Smooth muscle cell (in vitro differentiated cells): ENCODE results near the gene COL3A1. TPM values are rescaled to one million over a fixed set of nuclear protein-coding genes. Genes with fewer than 3 reads are reported as not detected.

ENCODE experiments used
- DNase-seq: peaks from one replicate; lab custom pipeline; 2025; ENCODE audit not compliant: unreplicated experiment; lab: John Stamatoyannopoulos, UW
- H2AFZ ChIP-seq: fragments of 200-600 bp; sonication (generic); 2 replicates; pipeline ENCODE4 v1.6.0; 2016; ENCODE audit warnings: antibody characterized with exemption, low read depth, mild to moderate bottlenecking
- H3F3A ChIP-seq: fragments of 200-600 bp; sonication (generic); 2 replicates; pipeline ENCODE4 v1.6.0; 2017; ENCODE audit warnings: antibody characterized with exemption, low read depth
- H3K27ac ChIP-seq: fragments of 200-600 bp; sonication (generic); 2 replicates; pipeline ENCODE4 v1.5.1; 2016; ENCODE audit warnings: low read depth, mild to moderate bottlenecking
- H3K27me3 ChIP-seq: fragments of 200-600 bp; sonication (generic); 2 replicates; pipeline ENCODE4 v1.6.1; 2016; ENCODE audit warnings: low read depth, mild to moderate bottlenecking
- H3K36me3 ChIP-seq: fragments of 200-600 bp; sonication (generic); 2 replicates; pipeline ENCODE4 v1.5.1; 2016; ENCODE audit warnings: low read depth
- H3K4me1 ChIP-seq: fragments of 200-600 bp; sonication (generic); 2 replicates; pipeline ENCODE4 v1.5.1; 2016; ENCODE audit warnings: low read depth
- H3K4me2 ChIP-seq: fragments of 200-600 bp; sonication (generic); 2 replicates; pipeline ENCODE4 v1.6.0; 2016; ENCODE audit warnings: mild to moderate bottlenecking
- H3K4me3 ChIP-seq: fragments of 200-600 bp; sonication (generic); 2 replicates; pipeline ENCODE4 v1.5.1; 2016; ENCODE audit warnings: mild to moderate bottlenecking
- H3K79me2 ChIP-seq: fragments of 200-600 bp; sonication (generic); 2 replicates; pipeline ENCODE4 v1.6.0; 2016; ENCODE audit warnings: low read depth, mild to moderate bottlenecking
- H3K9ac ChIP-seq: fragments of 200-600 bp; sonication (generic); 2 replicates; pipeline ENCODE4 v1.6.0; 2016; ENCODE audit warnings: low read depth
- H3K9me3 ChIP-seq: fragments of 200-600 bp; sonication (generic); replicated peaks from 2 replicates; pipeline ENCODE4 v1.5.1; 2016; ENCODE audit warnings: low read depth
- H4K20me1 ChIP-seq: fragments of 200-600 bp; sonication (generic); 2 replicates; pipeline ENCODE4 v1.6.0; 2016; ENCODE audit warnings: low read depth
- WGBS: methylation state at CpG from one replicate; pipeline ENCODE4 v1.1.7; 2016; ENCODE audit warnings: low lambda C conversion rate; 5-methylcytosine and 5-hydroxymethylcytosine counted together
- polyA plus RNA-seq: library from polyadenylated mRNA; unstranded; fragments of >200 nt; fragmentation: Nextera tagmentation; extraction: Ambion mirVana; gene quantifications from 2 replicates; pipeline ENCODE4 v1.2.1, GENCODE V29; 2016
- total RNA-seq: library from RNA; depleted of rRNA; stranded (reverse); fragments of >200 nt; gene quantifications from 2 replicates; pipeline ENCODE4 v1.2.3, GENCODE V29; 2014
- TF ChIP-seq, protein P1 (sequence below): fragments of 200-600 bp; sonication (generic); IDR thresholded peaks from 2 replicates; pipeline ENCODE4 v1.5.1; 2017; ENCODE audit warnings: borderline replicate concordance, mild to moderate bottlenecking, antibody characterized with exemption; ENCODE audit not compliant: insufficient read depth, poor library complexity, severe bottlenecking

The COL3A1 gene
- total and polyA plus RNA-seq, 2 experiments from 2014 or later = 10,359 to 11,807 TPM

DNA sequence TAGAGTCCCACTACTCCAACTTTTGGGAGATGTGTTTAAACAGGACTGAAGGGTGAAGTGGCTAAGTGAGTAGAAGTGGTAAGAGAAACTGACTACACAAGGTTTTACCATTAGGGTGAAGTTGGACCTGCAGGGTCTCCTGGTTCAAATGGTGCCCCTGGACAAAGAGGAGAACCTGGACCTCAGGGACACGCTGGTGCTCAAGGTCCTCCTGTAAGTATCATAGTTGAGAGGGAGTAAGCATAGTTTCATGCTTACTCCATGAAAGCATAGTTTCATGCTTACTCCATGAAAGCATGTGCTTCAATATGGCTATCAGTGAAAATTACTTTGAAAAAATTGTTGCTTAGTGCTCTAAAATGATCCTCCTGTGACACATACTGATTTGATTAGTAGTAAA is 19.1 kb downstream of the COL3A1 start:
- whole genome bisulfite sequencing = 73% methylated on average over 1 of the region's 1 CpG
- Histone ChIP-seq H3K9me3 (no peaks in the 10 kb centered on the region), H2AFZ (no peak overlapping the region), H3F3A (peaks cover 93% of the 10 kb centered on the region), H3K4me1 (peaks cover 19% of the 10 kb centered on the region), H3K4me2 (peak overlapping the region; percentile 92), H3K27me3 (no peaks in the 10 kb centered on the region), H3K27ac (peak overlapping the region; percentile 98), H3K4me3 (no peak overlapping the region), H3K36me3 (peaks cover 76% of the 10 kb centered on the region), H3K79me2 (peaks cover 89% of the 10 kb centered on the region), H4K20me1 (peaks cover 74% of the 10 kb centered on the region), H3K9ac (no peak overlapping the region)
- TF ChIP-seq, protein P1, sequence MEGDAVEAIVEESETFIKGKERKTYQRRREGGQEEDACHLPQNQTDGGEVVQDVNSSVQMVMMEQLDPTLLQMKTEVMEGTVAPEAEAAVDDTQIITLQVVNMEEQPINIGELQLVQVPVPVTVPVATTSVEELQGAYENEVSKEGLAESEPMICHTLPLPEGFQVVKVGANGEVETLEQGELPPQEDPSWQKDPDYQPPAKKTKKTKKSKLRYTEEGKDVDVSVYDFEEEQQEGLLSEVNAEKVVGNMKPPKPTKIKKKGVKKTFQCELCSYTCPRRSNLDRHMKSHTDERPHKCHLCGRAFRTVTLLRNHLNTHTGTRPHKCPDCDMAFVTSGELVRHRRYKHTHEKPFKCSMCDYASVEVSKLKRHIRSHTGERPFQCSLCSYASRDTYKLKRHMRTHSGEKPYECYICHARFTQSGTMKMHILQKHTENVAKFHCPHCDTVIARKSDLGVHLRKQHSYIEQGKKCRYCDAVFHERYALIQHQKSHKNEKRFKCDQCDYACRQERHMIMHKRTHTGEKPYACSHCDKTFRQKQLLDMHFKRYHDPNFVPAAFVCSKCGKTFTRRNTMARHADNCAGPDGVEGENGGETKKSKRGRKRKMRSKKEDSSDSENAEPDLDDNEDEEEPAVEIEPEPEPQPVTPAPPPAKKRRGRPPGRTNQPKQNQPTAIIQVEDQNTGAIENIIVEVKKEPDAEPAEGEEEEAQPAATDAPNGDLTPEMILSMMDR = no peak
- DNase-seq = no peak

DNA sequence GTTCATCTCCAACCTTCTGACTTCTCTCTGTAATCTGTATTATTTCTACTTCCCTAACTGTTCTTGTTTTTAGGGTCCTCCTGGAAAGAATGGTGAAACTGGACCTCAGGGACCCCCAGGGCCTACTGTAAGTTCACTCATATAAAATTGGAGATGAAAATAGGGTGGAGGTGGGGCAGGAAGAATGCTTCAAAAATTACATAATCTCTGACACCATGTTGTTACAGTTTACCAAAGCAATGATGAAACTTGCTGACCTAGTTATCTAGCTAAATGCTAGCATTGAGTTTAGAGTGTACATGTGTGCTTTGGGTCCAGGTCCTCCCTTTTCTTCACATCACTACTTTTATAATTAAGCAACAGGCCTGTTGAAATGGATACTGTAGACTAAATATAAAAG is 23.1 kb downstream of the COL3A1 start:
- Histone ChIP-seq H3K4me3 (no peak overlapping the region), H3K4me1 (peaks cover 24% of the 10 kb centered on the region), H3K9me3 (no peaks in the 10 kb centered on the region), H3K79me2 (peaks cover 70% of the 10 kb centered on the region), H3K27ac (peak overlapping the region; percentile 98), H3K4me2 (peak overlapping the region; percentile 44), H3K36me3 (peaks cover 75% of the 10 kb centered on the region), H2AFZ (no peak overlapping the region), H3K27me3 (no peaks in the 10 kb centered on the region), H4K20me1 (peaks cover 87% of the 10 kb centered on the region), H3F3A (peaks cover 91% of the 10 kb centered on the region), H3K9ac (peak overlapping the region; percentile 16)
- TF ChIP-seq, protein P1 = no peak
- DNase-seq = no peak

DNA sequence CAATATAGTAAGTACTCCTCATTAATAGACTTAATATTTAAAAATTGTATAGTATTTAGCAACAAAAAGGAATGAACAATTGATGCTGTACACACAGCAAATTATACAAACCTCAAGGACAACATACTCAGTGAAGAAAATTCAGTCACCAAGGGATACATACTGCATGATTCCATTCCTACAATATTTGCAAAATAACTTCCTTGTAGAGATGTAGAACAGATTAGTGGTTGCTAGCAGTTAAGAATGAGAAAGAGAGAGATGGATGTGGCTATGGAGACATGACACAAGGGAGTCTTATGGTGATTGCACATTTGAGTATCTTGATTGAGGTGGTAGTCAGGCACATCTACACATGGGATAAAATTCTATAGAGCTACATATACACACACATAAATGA is 26.0 kb downstream of the COL3A1 start:
- peaks cover 75% of the 10 kb centered on the region for H4K20me1 ChIP-seq
- TF ChIP-seq, protein P1 = no peak
- H3K4me1 ChIP-seq = peaks cover 22% of the 10 kb centered on the region
- H3K27ac ChIP-seq = peak overlapping the region; percentile 98
- H3K9ac ChIP-seq = peak overlapping the region; percentile 23
- no peak overlapping the region for H2AFZ ChIP-seq
- no peak for DNase-seq
- H3K9me3 ChIP-seq = no peaks in the 10 kb centered on the region
- H3K79me2 ChIP-seq = peaks cover 62% of the 10 kb centered on the region
- no peak overlapping the region for H3K4me3 ChIP-seq
- no peaks in the 10 kb centered on the region for H3K27me3 ChIP-seq
- H3F3A ChIP-seq = peaks cover 88% of the 10 kb centered on the region
- H3K36me3 ChIP-seq = peaks cover 69% of the 10 kb centered on the region
- peak overlapping the region; percentile 44 for H3K4me2 ChIP-seq

DNA sequence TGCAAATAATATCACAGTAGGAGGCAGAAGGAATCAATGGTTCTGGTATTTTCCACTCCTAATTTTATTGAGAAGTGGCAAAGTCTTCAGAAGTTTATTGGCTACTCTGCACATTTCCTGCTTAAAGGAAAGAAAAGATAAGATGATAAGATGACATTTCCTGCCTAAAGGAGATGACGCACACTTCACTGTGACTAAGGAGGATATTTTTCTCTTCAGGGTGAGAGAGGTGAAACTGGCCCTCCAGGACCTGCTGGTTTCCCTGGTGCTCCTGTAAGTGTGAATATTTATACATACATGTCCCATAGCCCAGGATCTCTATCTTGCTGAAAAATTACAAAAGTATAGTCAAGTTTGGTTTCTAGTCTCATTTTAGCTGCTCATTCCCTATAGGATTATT is 27.9 kb downstream of the COL3A1 start:
- H3K27ac ChIP-seq = peak overlapping the region; percentile 98
- peaks cover 84% of the 10 kb centered on the region for H3F3A ChIP-seq
- H4K20me1 ChIP-seq = peaks cover 73% of the 10 kb centered on the region
- no peaks in the 10 kb centered on the region for H3K9me3 ChIP-seq
- no peaks in the 10 kb centered on the region for H3K27me3 ChIP-seq
- no peak for DNase-seq
- H3K4me1 ChIP-seq = peaks cover 21% of the 10 kb centered on the region
- H3K4me3 ChIP-seq = no peak overlapping the region
- peak overlapping the region; percentile 3 for H3K9ac ChIP-seq
- WGBS = 4% methylated on average over 1 of the region's 1 CpG
- peaks cover 53% of the 10 kb centered on the region for H3K79me2 ChIP-seq
- no peak overlapping the region for H2AFZ ChIP-seq
- TF ChIP-seq, protein P1 = no peak
- H3K36me3 ChIP-seq = peaks cover 74% of the 10 kb centered on the region
- H3K4me2 ChIP-seq = peak overlapping the region; percentile 44
